Endothelial cell of umbilical vein (primary cell): ENCODE results near the gene DPEP2. TPM values are rescaled to one million over a fixed set of nuclear protein-coding genes. Genes with fewer than 3 reads are reported as not detected.

ENCODE experiments used
- BruUV-seq: library from RNA; stranded (reverse); fragments of 400-500 nt; replicated peaks from 2 replicates; lab custom pipeline; 2021; lab: Mats Ljungman, UMichigan
- CTCF ChIA-PET: fragments of 300-600, 350-600 bp; sonication (Branson Sonifier 250); formaldehyde crosslinking; loops from one replicate; lab custom pipeline; 2021; ENCODE audit warnings: antibody characterized with exemption, inconsistent platforms; lab: Charles Lee
- POLR2A ChIA-PET: fragments of 300-600, 350-600 bp; sonication (Branson Sonifier 250); formaldehyde crosslinking; loops from one replicate; lab custom pipeline; 2021; ENCODE audit warnings: antibody characterized with exemption, inconsistent platforms; lab: Charles Lee
- DNase-seq: peaks from one replicate; pipeline ENCODE4 v3.0.0-alpha.2; 2011; ENCODE audit warnings: low read depth, low spot score
- FAIRE-seq: peaks from 2 replicates; lab custom pipeline; 2011; peaks lifted over from hg19 to GRCh38; lab: Jason Lieb, UNC
- H2AFZ ChIP-seq: 2 replicates; pipeline ENCODE4 v1.6.0; 2012; ENCODE audit warnings: low read depth, low read length, control low read depth, inconsistent platforms
- H3K27ac ChIP-seq: 2 replicates; pipeline ENCODE4 v1.5.1; 2011; ENCODE audit warnings: low read depth, mild to moderate bottlenecking, control low read depth, low read length, moderate library complexity; ENCODE audit not compliant: insufficient read depth
- H3K27me3 ChIP-seq, 2 experiments: 2 replicates each; pipeline versions ENCODE4 v1.6.0 to v1.6.1; 2011; ENCODE audit warnings: low read length in 2 of 2, mixed read lengths in 1 of 2; ENCODE audit not compliant: control insufficient read depth in 2 of 2, insufficient read depth in 2 of 2
- H3K36me3 ChIP-seq, 2 experiments: 2 replicates in 1 of 2; 3 replicates in 1 of 2; pipeline ENCODE4 v1.5.1; 2011; ENCODE audit warnings: low read length in 2 of 2, mild to moderate bottlenecking in 1 of 2, moderate library complexity in 1 of 2; ENCODE audit not compliant: control insufficient read depth in 2 of 2, insufficient read depth in 2 of 2; ENCODE audit errors: extremely low read depth in 1 of 2
- H3K4me1 ChIP-seq: 3 replicates; pipeline ENCODE4 v1.5.1; 2011; ENCODE audit warnings: mild to moderate bottlenecking, low read length; ENCODE audit not compliant: control insufficient read depth, insufficient read depth; ENCODE audit errors: extremely low read depth
- H3K4me2 ChIP-seq: 2 replicates; pipeline ENCODE4 v1.6.1; 2011; ENCODE audit warnings: low read length, control low read depth, mixed read lengths; ENCODE audit not compliant: insufficient read depth
- H3K4me3 ChIP-seq, 3 experiments: fragments of 200-600 bp in 1 of 3; sonication (generic), shearing (Covaris generic) in 1 of 3; replicated peaks in 1 of 3; 2 replicates each; pipeline ENCODE4 v1.5.1; 2011 to 2016; ENCODE audit warnings: control low read depth in 3 of 3, low read length in 3 of 3, mild to moderate bottlenecking in 2 of 3, inconsistent platforms in 1 of 3, low read depth in 1 of 3, moderate library complexity in 1 of 3; ENCODE audit not compliant: insufficient read depth in 1 of 3
- H3K79me2 ChIP-seq: 2 replicates; pipeline ENCODE4 v1.6.0; 2012; ENCODE audit warnings: low read length, inconsistent platforms; ENCODE audit not compliant: control insufficient read depth, insufficient read depth
- H3K9ac ChIP-seq: replicated peaks from 2 replicates; pipeline ENCODE3; 2011; ENCODE audit warnings: low read length, control low read depth; ENCODE audit not compliant: insufficient read depth; ENCODE audit errors: extremely low read depth
- H3K9me1 ChIP-seq: replicated peaks from 3 replicates; pipeline ENCODE4 v1.6.0; 2011; ENCODE audit warnings: mild to moderate bottlenecking, low read length; ENCODE audit not compliant: control insufficient read depth, insufficient read depth; ENCODE audit errors: extremely low read depth
- H3K9me3 ChIP-seq: replicated peaks from 2 replicates; pipeline ENCODE4 v1.5.1; 2012; ENCODE audit warnings: low read length, inconsistent platforms; ENCODE audit not compliant: control insufficient read depth, insufficient read depth
- H4K20me1 ChIP-seq: replicated peaks from 2 replicates; pipeline ENCODE3; 2011; ENCODE audit warnings: mild to moderate bottlenecking, low read length; ENCODE audit not compliant: control insufficient read depth, insufficient read depth; ENCODE audit errors: extremely low read depth
- CTCF ChIP-seq, 2 donors: IDR thresholded peaks; 1 replicate in 1 of 2; 2 replicates in 1 of 2; pipeline ENCODE4 v1.5.1; 2011; ENCODE audit warnings: low read length in 2 of 2, mild to moderate bottlenecking in 2 of 2, moderate library complexity in 2 of 2, control low read depth in 1 of 2, inconsistent platforms in 1 of 2, low read depth in 1 of 2; ENCODE audit not compliant: insufficient read depth in 1 of 2; ENCODE audit errors: extremely low read depth in 1 of 2
- EZH2 ChIP-seq: IDR thresholded peaks from 2 replicates; pipeline ENCODE4 v1.6.1; 2012; ENCODE audit warnings: borderline replicate concordance, low read depth, mild to moderate bottlenecking, moderate library complexity, low read length, inconsistent platforms; ENCODE audit not compliant: severe bottlenecking
- FOS ChIP-seq: IDR thresholded peaks from 2 replicates; pipeline ENCODE4 v1.6.1; 2011; ENCODE audit warnings: mild to moderate bottlenecking, low read length, moderate library complexity, borderline replicate concordance; ENCODE audit not compliant: insufficient read depth
- GATA2 ChIP-seq: IDR thresholded peaks from 2 replicates; pipeline ENCODE4 v1.7.0; 2011; ENCODE audit warnings: low read depth, mild to moderate bottlenecking, moderate library complexity, mixed read lengths, low read length; ENCODE audit not compliant: insufficient read length, insufficient read depth
- JUN ChIP-seq: IDR thresholded peaks from 2 replicates; pipeline ENCODE4 v1.6.1; 2011; ENCODE audit warnings: borderline replicate concordance, low read depth; ENCODE audit not compliant: insufficient read length, insufficient read depth
- MAX ChIP-seq: IDR thresholded peaks from 2 replicates; pipeline ENCODE4 v1.6.1; 2011; ENCODE audit not compliant: insufficient read depth, insufficient read length
- MYC ChIP-seq: IDR thresholded peaks from one replicate; pipeline ENCODE4 v1.6.1; 2011; ENCODE audit warnings: mild to moderate bottlenecking, low read depth, low read length
- POLR2A ChIP-seq: IDR thresholded peaks from 2 replicates; pipeline ENCODE4 v1.6.1; 2012; ENCODE audit warnings: low read depth, mild to moderate bottlenecking, control low read depth, low read length
- POLR2AphosphoS5 ChIP-seq: IDR thresholded peaks from 2 replicates; pipeline ENCODE4 v1.6.1; 2012; ENCODE audit warnings: low read depth, mild to moderate bottlenecking, control low read depth, low read length, moderate library complexity; ENCODE audit not compliant: insufficient read depth
- dilution Hi-C: fragments of 300-500 bp; cut with MboI; formaldehyde crosslinking; loops from one replicate; pipeline ENCODE4 v1.15.0; 2019; ENCODE audit warnings: low sequenced_read_pairs; ENCODE audit not compliant: extremely low pct_ligation_motif_present
- intact Hi-C: fragments of 100-400 bp; cut with micrococcal nuclease; formaldehyde crosslinking; loops from one replicate; pipeline ENCODE4 v1.10.0; 2022
- polyA plus RNA-seq, 4 experiments: library from polyadenylated mRNA; depleted of rRNA in 3 of 4; stranded (reverse) in 3 of 4; unstranded in 1 of 4; fragments of >200 nt; gene quantifications; 2 replicates each; pipeline versions ENCODE4 v1.2.1 to v1.2.3, GENCODE V29; 2011 to 2012; ENCODE audit warnings: missing spikeins in 1 of 4
- total RNA-seq: library from RNA; stranded (reverse); gene quantifications from 2 replicates; pipeline ENCODE4 v1.2.3, GENCODE V29; 2021

The DPEP2 gene
- total and polyA plus RNA-seq, 2 donors (not counting 3 experiments of a cell fraction or from before 2014, with no cell fraction given): 0.27 to 1.8 TPM

- H3K27ac ChIP-seq: no peak overlapping the region
- dilution Hi-C loops: no loop called here
- no peaks in the 10 kb centered on the region for H3K9me3 ChIP-seq
- no peaks in the 10 kb centered on the region for H3K9me1 ChIP-seq
- no peak overlapping the region for H3K9ac ChIP-seq
- FAIRE-seq: peak; percentile 92
- H2AFZ ChIP-seq: peak overlapping the region; percentile 74
- peaks cover 3% of the 10 kb centered on the region for H3K4me1 ChIP-seq
- intact Hi-C loops: no loop called here
- BruUV-seq: no TSS peak
- H3K27me3 ChIP-seq: no peaks in the 10 kb centered on the region
- DNase-seq: peak; percentile 92
- ChIA-PET CTCF (interaction anchor here (0.8 to 4.4 kb wide), 8 partner anchors 10 to 40 kb away, joined by 3 to 22 read pairs (median 4); partner anchors contain the start of genes DDX28, DPEP2NB and DUS2), POLR2A (interaction anchor here (0.7 to 0.9 kb wide), 2 partner anchors 11 to 18 kb away, joined by 3 read pairs; partner anchors contain the start of gene DUS2)
- H3K4me2 ChIP-seq: no peak overlapping the region
- no peaks in the 10 kb centered on the region for H3K36me3 ChIP-seq
- no peak overlapping the region for H3K4me3 ChIP-seq
- no peaks in the 10 kb centered on the region for H3K79me2 ChIP-seq
- H4K20me1 ChIP-seq: no peaks in the 10 kb centered on the region
- TF ChIP-seq FOS: no peak
- TF ChIP-seq JUN: no peak
- no peak for TF ChIP-seq GATA2
- no peak for TF ChIP-seq MYC
- TF ChIP-seq EZH2: no peak
- no peak for TF ChIP-seq POLR2A
- no peak for TF ChIP-seq POLR2AphosphoS5
- no peak for TF ChIP-seq CTCF (IDR thresholded peaks at IDR 0.05; ENCODE audit: extremely low read depth in 1 of 2, insufficient read depth in 1 of 2, low read depth in 1 of 2, low read length in 2 of 2)
- TF ChIP-seq MAX: no peak
Measured at GRCh38 chr16:68005786-68006286, 6.6 kb upstream of the DPEP2 start.
